NB4 (cell line): Measurements from ENCODE around the gene TAF11L4.
"Not testable (repeated sequence)": the region's sequence is repeated elsewhere in the genome, so short reads cannot be mapped to it uniquely, and the experiment has no call there.

Source experiments
- POLR2A ChIP-seq: IDR thresholded peaks from 2 replicates; pipeline ENCODE4 v1.6.1; 2011; ENCODE audit warnings: mild to moderate bottlenecking; ENCODE audit not compliant: insufficient read length; ENCODE audit errors: extremely low read depth
- TF ChIP-seq, protein P1 (sequence below): IDR thresholded peaks from one replicate; pipeline ENCODE4 v1.5.1; 2012; ENCODE audit warnings: low read depth, low read length
- TF ChIP-seq, protein P2 (sequence below): IDR thresholded peaks from 2 replicates; pipeline ENCODE4 v1.6.1; 2011; ENCODE audit warnings: low read depth, low read length

DNA sequence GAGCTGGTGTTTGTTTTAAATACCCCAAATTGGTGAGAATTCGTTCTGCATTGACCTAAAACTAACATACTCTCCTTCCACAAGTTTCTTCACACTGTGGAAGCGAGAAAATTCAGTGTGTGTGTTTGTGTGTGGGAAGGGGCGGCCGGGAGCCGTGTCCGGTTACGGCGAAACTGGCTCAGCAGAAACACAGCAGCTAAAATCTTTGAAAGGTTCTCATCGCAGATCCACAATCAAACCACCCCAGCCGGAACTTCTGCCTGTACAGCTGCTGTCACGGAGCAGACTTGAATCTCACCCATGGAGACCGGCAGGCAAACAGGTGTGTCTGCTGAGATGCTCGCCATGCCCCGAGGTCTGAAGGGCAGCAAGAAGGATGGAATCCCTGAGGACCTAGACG is 3.5 kb upstream of the TAF11L4 start, which contains the start of gene TAF11L3:
- TF ChIP-seq POLR2A, result not testable (repeated sequence)
- TF ChIP-seq, protein P1, sequence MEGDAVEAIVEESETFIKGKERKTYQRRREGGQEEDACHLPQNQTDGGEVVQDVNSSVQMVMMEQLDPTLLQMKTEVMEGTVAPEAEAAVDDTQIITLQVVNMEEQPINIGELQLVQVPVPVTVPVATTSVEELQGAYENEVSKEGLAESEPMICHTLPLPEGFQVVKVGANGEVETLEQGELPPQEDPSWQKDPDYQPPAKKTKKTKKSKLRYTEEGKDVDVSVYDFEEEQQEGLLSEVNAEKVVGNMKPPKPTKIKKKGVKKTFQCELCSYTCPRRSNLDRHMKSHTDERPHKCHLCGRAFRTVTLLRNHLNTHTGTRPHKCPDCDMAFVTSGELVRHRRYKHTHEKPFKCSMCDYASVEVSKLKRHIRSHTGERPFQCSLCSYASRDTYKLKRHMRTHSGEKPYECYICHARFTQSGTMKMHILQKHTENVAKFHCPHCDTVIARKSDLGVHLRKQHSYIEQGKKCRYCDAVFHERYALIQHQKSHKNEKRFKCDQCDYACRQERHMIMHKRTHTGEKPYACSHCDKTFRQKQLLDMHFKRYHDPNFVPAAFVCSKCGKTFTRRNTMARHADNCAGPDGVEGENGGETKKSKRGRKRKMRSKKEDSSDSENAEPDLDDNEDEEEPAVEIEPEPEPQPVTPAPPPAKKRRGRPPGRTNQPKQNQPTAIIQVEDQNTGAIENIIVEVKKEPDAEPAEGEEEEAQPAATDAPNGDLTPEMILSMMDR, result not testable (repeated sequence)
- TF ChIP-seq, protein P2, sequence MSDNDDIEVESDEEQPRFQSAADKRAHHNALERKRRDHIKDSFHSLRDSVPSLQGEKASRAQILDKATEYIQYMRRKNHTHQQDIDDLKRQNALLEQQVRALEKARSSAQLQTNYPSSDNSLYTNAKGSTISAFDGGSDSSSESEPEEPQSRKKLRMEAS, result not testable (repeated sequence)
